Activated CD8-positive, alpha-beta memory T cell treated with anti-CD3 and anti-CD28 coated beads for 1 hour (primary cell): Measurements from ENCODE around the gene LRIG3.
"Not testable (repeated sequence)": the region's sequence is repeated elsewhere in the genome, so short reads cannot be mapped to it uniquely, and the experiment has no call there.

Experiments
- DNase-seq, 2 donors: peaks; one replicate each; pipeline ENCODE4 v3.0.0-alpha.2; 2020; ENCODE audit warnings: low read depth in 1 of 2; ENCODE audit errors: extremely low read depth in 1 of 2

Gene LRIG3

GRCh38 chr12:58905422-58905821 lies 14.9 kb downstream of the LRIG3 start:
- no peak for DNase-seq

- not testable (repeated sequence) for DNase-seq
Observed at GRCh38 chr12:58902726-58903125, 17.6 kb downstream of the LRIG3 start.

GRCh38 chr12:58901664-58902063 lies 18.6 kb downstream of the LRIG3 start:
- DNase-seq = no peak

GRCh38 chr12:58897969-58898368 lies 22.3 kb downstream of the LRIG3 start:
- DNase-seq = no peak

- DNase-seq = no peak
Observed at GRCh38 chr12:58896278-58896677, 24.0 kb downstream of the LRIG3 start.

GRCh38 chr12:58895053-58895452 lies 25.3 kb downstream of the LRIG3 start:
- DNase-seq = no peak

GRCh38 chr12:58894040-58894439 lies 26.3 kb downstream of the LRIG3 start:
- no peak for DNase-seq

GRCh38 chr12:58893495-58893894 lies 26.8 kb downstream of the LRIG3 start:
- DNase-seq = no peak

- no peak for DNase-seq
Observed at GRCh38 chr12:58889557-58889956, 30.7 kb downstream of the LRIG3 start.

GRCh38 chr12:58888131-58888783 lies 32.0 kb downstream of the LRIG3 start:
- no peak for DNase-seq

GRCh38 chr12:58887068-58887467 lies 33.2 kb downstream of the LRIG3 start:
- no peak for DNase-seq

- DNase-seq = no peak
Observed at GRCh38 chr12:58886474-58886873, 33.8 kb downstream of the LRIG3 start.

GRCh38 chr12:58884916-58885315 lies 35.4 kb downstream of the LRIG3 start:
- DNase-seq = no peak

GRCh38 chr12:58883576-58884334 lies 36.5 kb downstream of the LRIG3 start:
- no peak for DNase-seq

GRCh38 chr12:58882826-58883225 lies 37.5 kb downstream of the LRIG3 start:
- no peak for DNase-seq

GRCh38 chr12:58881816-58882215 lies 38.5 kb downstream of the LRIG3 start:
- no peak for DNase-seq

GRCh38 chr12:58880639-58881038 lies 39.7 kb downstream of the LRIG3 start:
- no peak for DNase-seq

- DNase-seq = no peak
Observed at GRCh38 chr12:58877243-58877743, 43.0 kb downstream of the LRIG3 start.

- no peak for DNase-seq
Observed at GRCh38 chr12:58873496-58873895, 46.8 kb downstream of the LRIG3 start.

- no peak for DNase-seq
Observed at GRCh38 chr12:58871556-58871955, 48.7 kb downstream of the LRIG3 start.

GRCh38 chr12:58870595-58870994 lies 49.7 kb downstream of the LRIG3 start:
- no peak for DNase-seq

GRCh38 chr12:58860788-58861240 lies 59.5 kb downstream of the LRIG3 start:
- no peak for DNase-seq
